GM12878 (cell line): Measurements from ENCODE around the gene TNNT1. TPM values are rescaled to one million over a fixed set of nuclear protein-coding genes. Genes with fewer than 3 reads are reported as not detected.
A peak's percentile ranks its signal among the peaks of the same experiment; 100 is the strongest.

Source experiments
- ATAC-seq: fragments of 200-7000 bp; cut with Tn5 transposase; 3 replicates; pipeline ENCODE4 v1.9.1; 2020; ENCODE audit warnings: mild to moderate bottlenecking, moderate library complexity
- BruUV-seq: library from RNA; stranded (reverse); fragments of 400-500 nt; replicated peaks from 2 replicates; lab custom pipeline; 2021; lab: Mats Ljungman, UMichigan
- CTCF ChIA-PET: fragments of 300-600 bp; sonication (Branson Sonifier 250); formaldehyde crosslinking; extraction: SDS; loops from one replicate; lab custom pipeline; 2021; ENCODE audit warnings: inconsistent platforms; lab: Yijun Ruan, JAX
- POLR2A ChIA-PET: fragments of 350-600 bp; formaldehyde crosslinking; extraction: SDS; loops from one replicate; lab custom pipeline; 2021; ENCODE audit warnings: inconsistent platforms; lab: Charles Lee
- RAD21 ChIA-PET: fragments of 300-600 bp; sonication (Branson Sonifier 250); formaldehyde crosslinking; loops from one replicate; lab custom pipeline; 2023; ENCODE audit warnings: antibody characterized with exemption; ENCODE audit not compliant: unreplicated experiment; lab: Charles Lee
- SMC1A ChIA-PET: fragments of 300-600 bp; sonication (Branson Sonifier 250); formaldehyde crosslinking; loops from one replicate; lab custom pipeline; 2023; ENCODE audit not compliant: unreplicated experiment, uncharacterized antibody; lab: Charles Lee
- DNase-seq: peaks from one replicate; pipeline ENCODE4 v3.0.0-alpha.2; 2011; ENCODE audit warnings: low read depth, low spot score
- FAIRE-seq: peaks from 3 replicates; lab custom pipeline; 2011; peaks lifted over from hg19 to GRCh38; lab: Jason Lieb, UNC
- H2AFZ ChIP-seq: 2 replicates; pipeline ENCODE4 v1.6.0; 2011; ENCODE audit warnings: low read depth, low read length, control low read depth; ENCODE audit not compliant: control insufficient read depth
- H3K27ac ChIP-seq: 2 replicates; pipeline ENCODE4 v1.5.1; 2011; ENCODE audit warnings: control low read depth; ENCODE audit not compliant: control insufficient read depth, insufficient read depth
- H3K27me3 ChIP-seq, 2 experiments: replicated peaks in 1 of 2; 2 replicates each; pipeline versions ENCODE4 v1.6.0 to v1.6.1; 2011; ENCODE audit warnings: low read length in 1 of 2; ENCODE audit not compliant: control insufficient read depth in 2 of 2, insufficient read depth in 2 of 2
- H3K36me3 ChIP-seq, 2 experiments: 2 replicates each; pipeline ENCODE4 v1.5.1; 2011; ENCODE audit warnings: low read length in 1 of 2; ENCODE audit not compliant: control insufficient read depth in 2 of 2, insufficient read depth in 2 of 2
- H3K4me1 ChIP-seq: 2 replicates; pipeline ENCODE4 v1.6.1; 2011; ENCODE audit warnings: mild to moderate bottlenecking, low read length, moderate library complexity, mixed read lengths; ENCODE audit not compliant: control insufficient read depth, insufficient read depth
- H3K4me2 ChIP-seq: 2 replicates; pipeline ENCODE4 v1.6.0; 2011; ENCODE audit warnings: control low read depth; ENCODE audit not compliant: control insufficient read depth, insufficient read depth
- H3K4me3 ChIP-seq: fragments of 200-600 bp; sonication (generic); 2 replicates; pipeline ENCODE4 v1.5.1; 2016
- H3K79me2 ChIP-seq: 2 replicates; pipeline ENCODE4 v1.6.0; 2011; ENCODE audit warnings: low read length; ENCODE audit not compliant: control insufficient read depth, insufficient read depth
- H3K9ac ChIP-seq: 2 replicates; pipeline ENCODE4 v1.8.0; 2011; ENCODE audit warnings: low read length, control low read depth, mixed read lengths; ENCODE audit not compliant: control insufficient read depth, insufficient read depth
- H3K9me3 ChIP-seq: replicated peaks from 3 replicates; pipeline ENCODE4 v1.5.1; 2011; ENCODE audit warnings: mild to moderate bottlenecking, low read length; ENCODE audit not compliant: control insufficient read depth, insufficient read depth
- H4K20me1 ChIP-seq: 2 replicates; pipeline ENCODE4 v1.6.0; 2011; ENCODE audit not compliant: control insufficient read depth, insufficient read depth
- ATF7 ChIP-seq: fragments of 450-650 bp; IDR thresholded peaks from 2 replicates; pipeline ENCODE4 v1.6.1; 2016; ENCODE audit warnings: low read depth, mild to moderate bottlenecking
- BHLHE40 ChIP-seq, 2 experiments: fragments of 450-650 bp in 1 of 2; IDR thresholded peaks; 2 replicates each; pipeline ENCODE4 v1.6.1; 2011 to 2017; ENCODE audit warnings: low read depth in 2 of 2, borderline replicate concordance in 1 of 2, improper control_type of control experiment in 1 of 2, low read length in 1 of 2, mild to moderate bottlenecking in 1 of 2
- BMI1 ChIP-seq: fragments of 450-650 bp; IDR thresholded peaks from 2 replicates; pipeline ENCODE4 v1.6.1; 2016; ENCODE audit warnings: mild to moderate bottlenecking, moderate library complexity, borderline replicate concordance
- EED ChIP-seq: sonication (generic); IDR thresholded peaks from 2 replicates; pipeline ENCODE4 v1.6.1; 2016; ENCODE audit warnings: antibody characterized with exemption, low read depth
- GATAD2B ChIP-seq: fragments of 450-650 bp; conservative IDR thresholded peaks from 2 replicates; pipeline ENCODE4 v1.6.1; 2017; ENCODE audit warnings: low read depth, mild to moderate bottlenecking, moderate library complexity
- HCFC1 ChIP-seq: fragments of 150-350 bp; IDR thresholded peaks from 2 replicates; pipeline ENCODE4 v1.6.1; 2014; ENCODE audit warnings: low read length
- PBX3 ChIP-seq: IDR thresholded peaks from 2 replicates; pipeline ENCODE4 v1.6.1; 2011; ENCODE audit warnings: mild to moderate bottlenecking, low read depth, low read length, moderate library complexity; ENCODE audit not compliant: insufficient replicate concordance
- RAD51 ChIP-seq: fragments of 450-650 bp; IDR thresholded peaks from 2 replicates; pipeline ENCODE4 v1.6.1; 2016; ENCODE audit warnings: moderate library complexity, mild to moderate bottlenecking, inconsistent platforms
- RUNX3 ChIP-seq: IDR thresholded peaks from 2 replicates; pipeline ENCODE4 v1.6.1; 2012; ENCODE audit warnings: low read length, inconsistent platforms
- SIN3A ChIP-seq: IDR thresholded peaks from 2 replicates; pipeline ENCODE4 v1.6.1; 2012; ENCODE audit warnings: low read depth, low read length, improper control_type of control experiment
- WGBS: methylation state at CpG from one replicate; pipeline ENCODE4 v1.1.6; 2016; ENCODE audit warnings: low lambda C conversion rate; ENCODE audit not compliant: insufficient replicate concordance, insufficient coverage; ENCODE audit errors: missing lambda C conversion rate; 5-methylcytosine and 5-hydroxymethylcytosine counted together
- in situ Hi-C: fragments of 300-500 bp; cut with MboI; formaldehyde crosslinking; loops from 9 replicates; pipeline ENCODE4 v1.14.3; 2018; ENCODE audit warnings: mixed read lengths
- intact Hi-C: fragments of 100-400 bp; cut with micrococcal nuclease; formaldehyde crosslinking; loops from one replicate; pipeline ENCODE4 v1.14.2; 2022; ENCODE audit not compliant: unreplicated experiment
- polyA plus RNA-seq, 11 experiments: library from polyadenylated mRNA; depleted of rRNA in 4 of 11; unstranded in 6 of 11; stranded (reverse) in 5 of 11; fragments of >200 nt; fragmentation: Nextera tagmentation in 4 of 11; fragmentation: Illumina TruSeq in 1 of 11; extraction: Ambion mirVana in 4 of 11; extraction: Trizol in 1 of 11; gene quantifications; 1 replicate in 1 of 11; 2 replicates in 10 of 11; pipeline versions ENCODE4 v1.2.1 to v1.2.3, GENCODE V29; 2011 to 2016; ENCODE audit warnings: inconsistent platforms in 2 of 11, missing spikeins in 2 of 11, low read depth in 1 of 11
- total RNA-seq, 4 experiments: library from RNA; depleted of rRNA in 3 of 4; stranded (reverse); fragments of >200 nt in 3 of 4; fragmentation: Illumina TruSeq in 1 of 4; extraction: Trizol in 1 of 4; gene quantifications; 2 replicates each; pipeline versions ENCODE4 v1.2.1 to v1.2.3, GENCODE V29; 2013 to 2021
- TF ChIP-seq, protein P1 (sequence below): fragments of 450-650 bp; IDR thresholded peaks from 2 replicates; pipeline ENCODE4 v1.6.1; 2017; ENCODE audit warnings: mild to moderate bottlenecking, moderate library complexity
- TF ChIP-seq, protein P2 (sequence below): IDR thresholded peaks from 2 replicates; pipeline ENCODE4 v1.6.1; 2011; ENCODE audit warnings: borderline replicate concordance, low read depth, mild to moderate bottlenecking, moderate library complexity, low read length; ENCODE audit not compliant: insufficient read depth, poor library complexity, severe bottlenecking
- TF ChIP-seq, protein P3 (sequence below): fragments of 150-350 bp; IDR thresholded peaks from 2 replicates; pipeline ENCODE4 v1.6.1; 2014; ENCODE audit warnings: mild to moderate bottlenecking, low read depth, low read length

The TNNT1 gene
- total and polyA plus RNA-seq, 10 of the 15 experiments (the other 5 are each of a cell fraction or from before 2014, with no cell fraction given): 0.26 to 0.62 (median 0.37) TPM; not detected in 7

- TSS peak; percentile 30 for BruUV-seq
- CTCF ChIA-PET: interaction anchor here (0.7 to 1.0 kb wide), 3 partner anchors 9 to 440 kb away, joined by 3 to 4 read pairs (median 3); no protein-coding TSS in a partner anchor
- Histone ChIP-seq H3K36me3 (peaks cover 0 to 6% of the 10 kb centered on the region in 2 experiments; a peak in 3 of 4 replicates), H3K4me2 (peak overlapping the region; percentile 5; the same call in 1 of the 2 replicates), H3K4me1 (peaks cover 14% of the 10 kb centered on the region), H3K27me3 (no peaks in the 10 kb centered on the region), H2AFZ (no peak overlapping the region), H3K27ac (no peak overlapping the region), H3K4me3 (peak overlapping the region; percentile 42; the same call in 1 of the 2 replicates), H4K20me1 (peaks cover 3% of the 10 kb centered on the region; the same call in 1 of the 2 replicates), H3K79me2 (peaks cover 38% of the 10 kb centered on the region), H3K9me3 (no peaks in the 10 kb centered on the region), H3K9ac (no peak overlapping the region)
- in situ Hi-C loops: no loop called here
- DNase-seq (no peak), FAIRE-seq (no peak), ATAC-seq (no peak)
- WGBS: 74% methylated on average over 12 of the region's 12 CpGs
- RAD21 ChIA-PET: no interaction called here
- intact Hi-C loops: no loop called here
- TF ChIP-seq, protein P1, sequence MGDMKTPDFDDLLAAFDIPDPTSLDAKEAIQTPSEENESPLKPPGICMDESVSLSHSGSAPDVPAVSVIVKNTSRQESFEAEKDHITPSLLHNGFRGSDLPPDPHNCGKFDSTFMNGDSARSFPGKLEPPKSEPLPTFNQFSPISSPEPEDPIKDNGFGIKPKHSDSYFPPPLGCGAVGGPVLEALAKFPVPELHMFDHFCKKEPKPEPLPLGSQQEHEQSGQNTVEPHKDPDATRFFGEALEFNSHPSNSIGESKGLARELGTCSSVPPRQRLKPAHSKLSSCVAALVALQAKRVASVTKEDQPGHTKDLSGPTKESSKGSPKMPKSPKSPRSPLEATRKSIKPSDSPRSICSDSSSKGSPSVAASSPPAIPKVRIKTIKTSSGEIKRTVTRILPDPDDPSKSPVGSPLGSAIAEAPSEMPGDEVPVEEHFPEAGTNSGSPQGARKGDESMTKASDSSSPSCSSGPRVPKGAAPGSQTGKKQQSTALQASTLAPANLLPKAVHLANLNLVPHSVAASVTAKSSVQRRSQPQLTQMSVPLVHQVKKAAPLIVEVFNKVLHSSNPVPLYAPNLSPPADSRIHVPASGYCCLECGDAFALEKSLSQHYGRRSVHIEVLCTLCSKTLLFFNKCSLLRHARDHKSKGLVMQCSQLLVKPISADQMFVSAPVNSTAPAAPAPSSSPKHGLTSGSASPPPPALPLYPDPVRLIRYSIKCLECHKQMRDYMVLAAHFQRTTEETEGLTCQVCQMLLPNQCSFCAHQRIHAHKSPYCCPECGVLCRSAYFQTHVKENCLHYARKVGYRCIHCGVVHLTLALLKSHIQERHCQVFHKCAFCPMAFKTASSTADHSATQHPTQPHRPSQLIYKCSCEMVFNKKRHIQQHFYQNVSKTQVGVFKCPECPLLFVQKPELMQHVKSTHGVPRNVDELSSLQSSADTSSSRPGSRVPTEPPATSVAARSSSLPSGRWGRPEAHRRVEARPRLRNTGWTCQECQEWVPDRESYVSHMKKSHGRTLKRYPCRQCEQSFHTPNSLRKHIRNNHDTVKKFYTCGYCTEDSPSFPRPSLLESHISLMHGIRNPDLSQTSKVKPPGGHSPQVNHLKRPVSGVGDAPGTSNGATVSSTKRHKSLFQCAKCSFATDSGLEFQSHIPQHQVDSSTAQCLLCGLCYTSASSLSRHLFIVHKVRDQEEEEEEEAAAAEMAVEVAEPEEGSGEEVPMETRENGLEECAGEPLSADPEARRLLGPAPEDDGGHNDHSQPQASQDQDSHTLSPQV: no peak
- TF ChIP-seq HCFC1 (no peak), GATAD2B (no peak), RUNX3 (no peak), EED (peak; percentile 45; the same call in 1 of the 2 replicates), PBX3 (no peak), RAD51 (no peak), ATF7 (peak; percentile 44; the same call in 1 of the 2 replicates), BMI1 (peak; percentile 63; the same call in 1 of the 2 replicates), BHLHE40 (IDR thresholded peaks at IDR 0.05; ENCODE audit: borderline replicate concordance in 1 of 2, low read depth in 2 of 2, low read length in 1 of 2) (peak; percentile 85 to 91), SIN3A (no peak)
- TF ChIP-seq, protein P2, sequence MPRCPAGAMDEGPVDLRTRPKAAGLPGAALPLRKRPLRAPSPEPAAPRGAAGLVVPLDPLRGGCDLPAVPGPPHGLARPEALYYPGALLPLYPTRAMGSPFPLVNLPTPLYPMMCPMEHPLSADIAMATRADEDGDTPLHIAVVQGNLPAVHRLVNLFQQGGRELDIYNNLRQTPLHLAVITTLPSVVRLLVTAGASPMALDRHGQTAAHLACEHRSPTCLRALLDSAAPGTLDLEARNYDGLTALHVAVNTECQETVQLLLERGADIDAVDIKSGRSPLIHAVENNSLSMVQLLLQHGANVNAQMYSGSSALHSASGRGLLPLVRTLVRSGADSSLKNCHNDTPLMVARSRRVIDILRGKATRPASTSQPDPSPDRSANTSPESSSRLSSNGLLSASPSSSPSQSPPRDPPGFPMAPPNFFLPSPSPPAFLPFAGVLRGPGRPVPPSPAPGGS: no peak
- TF ChIP-seq, protein P3, sequence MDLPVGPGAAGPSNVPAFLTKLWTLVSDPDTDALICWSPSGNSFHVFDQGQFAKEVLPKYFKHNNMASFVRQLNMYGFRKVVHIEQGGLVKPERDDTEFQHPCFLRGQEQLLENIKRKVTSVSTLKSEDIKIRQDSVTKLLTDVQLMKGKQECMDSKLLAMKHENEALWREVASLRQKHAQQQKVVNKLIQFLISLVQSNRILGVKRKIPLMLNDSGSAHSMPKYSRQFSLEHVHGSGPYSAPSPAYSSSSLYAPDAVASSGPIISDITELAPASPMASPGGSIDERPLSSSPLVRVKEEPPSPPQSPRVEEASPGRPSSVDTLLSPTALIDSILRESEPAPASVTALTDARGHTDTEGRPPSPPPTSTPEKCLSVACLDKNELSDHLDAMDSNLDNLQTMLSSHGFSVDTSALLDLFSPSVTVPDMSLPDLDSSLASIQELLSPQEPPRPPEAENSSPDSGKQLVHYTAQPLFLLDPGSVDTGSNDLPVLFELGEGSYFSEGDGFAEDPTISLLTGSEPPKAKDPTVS: no peak
- POLR2A ChIA-PET: interaction anchor here (0.5 kb wide), 1 partner anchor 323 kb away, joined by 4 read pairs; no protein-coding TSS in a partner anchor
- SMC1A ChIA-PET: interaction anchor here (1.8 kb wide), 1 partner anchor 29 kb away, joined by 4 read pairs; no protein-coding TSS in a partner anchor
Observed at GRCh38 chr19:55113570-55114039, 35.4 kb downstream of the TNNT1 start.
